SIG-M5 (cell line): ENCODE data around the gene RPL3.

ENCODE experiments used
- DNase-seq: peaks from one replicate; lab custom pipeline; 2025; lab: John Stamatoyannopoulos, UW

Gene RPL3

GRCh38 chr22:39282645-39283321, 36.6 kb downstream of the RPL3 start:
- no peak for DNase-seq

GRCh38 chr22:39281126-39281525, 38.3 kb downstream of the RPL3 start:
- DNase-seq: no peak

- DNase-seq: no peak
These were observed 39.2 kb downstream of the RPL3 start for GRCh38 chr22:39280250-39280649.

- no peak for DNase-seq
These were observed 40.1 kb downstream of the RPL3 start for GRCh38 chr22:39279170-39279850.

GRCh38 chr22:39278040-39278439, 41.4 kb downstream of the RPL3 start:
- DNase-seq: no peak

- no peak for DNase-seq
These were observed 42.2 kb downstream of the RPL3 start for GRCh38 chr22:39277142-39277607.

GRCh38 chr22:39276440-39277141, 42.8 kb downstream of the RPL3 start:
- no peak for DNase-seq

GRCh38 chr22:39275814-39276439, 43.5 kb downstream of the RPL3 start:
- no peak for DNase-seq

- DNase-seq: no peak
These were observed 45.2 kb downstream of the RPL3 start for GRCh38 chr22:39273950-39274887.

- DNase-seq: no peak
These were observed 48.6 kb downstream of the RPL3 start for GRCh38 chr22:39270792-39271191.

- DNase-seq: no peak
These were observed 49.1 kb downstream of the RPL3 start for GRCh38 chr22:39270280-39270679.

GRCh38 chr22:39269095-39269790, 50.2 kb downstream of the RPL3 start:
- no peak for DNase-seq

GRCh38 chr22:39268645-39269044, 50.8 kb downstream of the RPL3 start:
- no peak for DNase-seq

- DNase-seq: no peak
These were observed 51.4 kb downstream of the RPL3 start for GRCh38 chr22:39267974-39268373.

- peak; percentile 49 for DNase-seq
These were observed 52.9 kb downstream of the RPL3 start for GRCh38 chr22:39266398-39267030.

GRCh38 chr22:39265143-39265886, 54.1 kb downstream of the RPL3 start:
- no peak for DNase-seq

GRCh38 chr22:39264349-39265038, 54.9 kb downstream of the RPL3 start:
- DNase-seq: no peak

GRCh38 chr22:39263626-39264348, 55.6 kb downstream of the RPL3 start:
- no peak for DNase-seq
